IMR-90 (cell line): ENCODE data around the gene ERBB4.

Source experiments
- BHLHE40 ChIP-seq: fragments of 150-350 bp; IDR thresholded peaks from 2 replicates; pipeline ENCODE4 v1.6.1; 2016; ENCODE audit warnings: mild to moderate bottlenecking, low read depth, low read length
- CEBPB ChIP-seq: IDR thresholded peaks from 2 replicates; pipeline ENCODE4 v1.6.1; 2012; ENCODE audit warnings: low read depth, low read length, improper control_type of control experiment
- CHD1 ChIP-seq: IDR thresholded peaks from 2 replicates; pipeline ENCODE4 v1.6.1; 2012; ENCODE audit warnings: low read depth, low read length, improper control_type of control experiment
- FOS ChIP-seq: fragments of 150-350 bp; IDR thresholded peaks from 2 replicates; pipeline ENCODE4 v1.6.1; 2016; ENCODE audit warnings: low read depth, low read length
- MAFK ChIP-seq: IDR thresholded peaks from 2 replicates; pipeline ENCODE4 v1.6.1; 2012; ENCODE audit warnings: low read depth, low read length, improper control_type of control experiment
- MAZ ChIP-seq: IDR thresholded peaks from 2 replicates; pipeline ENCODE4 v1.6.1; 2012; ENCODE audit warnings: low read depth, mild to moderate bottlenecking, low read length, improper control_type of control experiment, moderate library complexity, borderline replicate concordance
- POLR2A ChIP-seq: IDR thresholded peaks from 2 replicates; pipeline ENCODE4 v1.6.1; 2012; ENCODE audit warnings: mild to moderate bottlenecking, low read depth, low read length
- RAD21 ChIP-seq: IDR thresholded peaks from 2 replicates; pipeline ENCODE4 v1.6.1; 2012; ENCODE audit warnings: low read length, improper control_type of control experiment
- RFX5 ChIP-seq: IDR thresholded peaks from 2 replicates; pipeline ENCODE4 v1.8.0; 2012; ENCODE audit warnings: low read depth, mild to moderate bottlenecking, low read length, moderate library complexity
- SMC3 ChIP-seq: fragments of 150-350 bp; IDR thresholded peaks from 2 replicates; pipeline ENCODE4 v1.6.1; 2016; ENCODE audit warnings: low read depth, mild to moderate bottlenecking, antibody characterized with exemption, low read length, moderate library complexity
- USF2 ChIP-seq: fragments of 150-350 bp; IDR thresholded peaks from 2 replicates; pipeline ENCODE4 v1.6.1; 2017; ENCODE audit warnings: mild to moderate bottlenecking, antibody characterized with exemption, low read length, low read depth
- TF ChIP-seq, protein P1 (sequence below): conservative IDR thresholded peaks from 2 replicates; pipeline ENCODE4 v1.5.1; 2012; ENCODE audit warnings: mild to moderate bottlenecking, low read depth, low read length, improper control_type of control experiment

DNA sequence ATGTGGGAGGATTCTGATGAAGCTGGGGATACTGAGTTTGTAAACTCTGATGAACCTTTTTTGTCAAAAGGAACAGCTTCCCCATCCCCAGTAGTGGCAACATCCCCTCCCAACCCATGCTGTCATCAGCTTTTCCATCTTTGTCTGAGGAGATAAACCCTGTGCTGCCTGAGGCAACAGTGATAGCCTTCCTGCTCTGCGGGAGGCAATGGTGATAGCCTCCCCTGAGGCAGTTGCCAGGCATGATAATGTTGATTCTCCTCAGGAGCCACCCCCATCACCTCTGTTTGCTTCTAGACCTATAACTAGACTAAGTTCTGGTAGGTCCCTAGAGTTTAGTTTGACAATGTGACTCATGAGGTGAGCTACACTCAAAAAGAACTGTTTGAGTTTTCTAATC, 97.5 kb downstream of the ERBB4 start:
- TF ChIP-seq, protein P1, sequence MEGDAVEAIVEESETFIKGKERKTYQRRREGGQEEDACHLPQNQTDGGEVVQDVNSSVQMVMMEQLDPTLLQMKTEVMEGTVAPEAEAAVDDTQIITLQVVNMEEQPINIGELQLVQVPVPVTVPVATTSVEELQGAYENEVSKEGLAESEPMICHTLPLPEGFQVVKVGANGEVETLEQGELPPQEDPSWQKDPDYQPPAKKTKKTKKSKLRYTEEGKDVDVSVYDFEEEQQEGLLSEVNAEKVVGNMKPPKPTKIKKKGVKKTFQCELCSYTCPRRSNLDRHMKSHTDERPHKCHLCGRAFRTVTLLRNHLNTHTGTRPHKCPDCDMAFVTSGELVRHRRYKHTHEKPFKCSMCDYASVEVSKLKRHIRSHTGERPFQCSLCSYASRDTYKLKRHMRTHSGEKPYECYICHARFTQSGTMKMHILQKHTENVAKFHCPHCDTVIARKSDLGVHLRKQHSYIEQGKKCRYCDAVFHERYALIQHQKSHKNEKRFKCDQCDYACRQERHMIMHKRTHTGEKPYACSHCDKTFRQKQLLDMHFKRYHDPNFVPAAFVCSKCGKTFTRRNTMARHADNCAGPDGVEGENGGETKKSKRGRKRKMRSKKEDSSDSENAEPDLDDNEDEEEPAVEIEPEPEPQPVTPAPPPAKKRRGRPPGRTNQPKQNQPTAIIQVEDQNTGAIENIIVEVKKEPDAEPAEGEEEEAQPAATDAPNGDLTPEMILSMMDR: no peak
- TF ChIP-seq POLR2A (no peak), USF2 (no peak), RAD21 (no peak), BHLHE40 (no peak), RFX5 (no peak), CEBPB (no peak), FOS (no peak), SMC3 (no peak), MAZ (no peak), CHD1 (no peak), MAFK (no peak)
